H1 (cell line): Measurements from ENCODE around the gene MYH9. TPM values are rescaled to one million over a fixed set of nuclear protein-coding genes. Genes with fewer than 3 reads are reported as not detected.

Experiments used
- CTCF ChIA-PET: fragments of 300-600 bp; sonication (Branson Sonifier 250); formaldehyde crosslinking; loops from one replicate; lab custom pipeline; 2021; ENCODE audit not compliant: partially characterized antibody; lab: Charles Lee
- POLR2A ChIA-PET: fragments of 300-600 bp; sonication (Branson Sonifier 250); formaldehyde crosslinking; loops from one replicate; lab custom pipeline; 2021; ENCODE audit warnings: inconsistent platforms; ENCODE audit not compliant: partially characterized antibody; lab: Charles Lee
- DNase-seq, 2 experiments: peaks; one replicate each; pipeline versions ENCODE4 v3.0.0 to v3.0.0-alpha.2; 2010 to 2022; ENCODE audit warnings: low spot score in 2 of 2, low read depth in 1 of 2, mixed read lengths in 1 of 2
- FAIRE-seq: peaks from 2 replicates; lab custom pipeline; 2011; peaks lifted over from hg19 to GRCh38; lab: Jason Lieb, UNC
- H2AFZ ChIP-seq: 2 replicates; pipeline ENCODE4 v1.8.1; 2012; ENCODE audit warnings: low read length, inconsistent platforms
- H2AK5ac ChIP-seq: 2 replicates; pipeline ENCODE4 v1.6.1; 2013; ENCODE audit warnings: low read depth, low read length
- H2BK120ac ChIP-seq: replicated peaks from 2 replicates; pipeline ENCODE3; 2013; ENCODE audit warnings: low read depth, low read length, inconsistent platforms
- H2BK12ac ChIP-seq: 2 replicates; pipeline ENCODE4 v1.6.1; 2013; ENCODE audit warnings: low read depth, low read length
- H2BK15ac ChIP-seq: 2 replicates; pipeline ENCODE4 v1.6.1; 2013; ENCODE audit warnings: low read length
- H2BK20ac ChIP-seq: 2 replicates; pipeline ENCODE4 v1.6.1; 2013; ENCODE audit warnings: low read length
- H2BK5ac ChIP-seq: 2 replicates; pipeline ENCODE4 v1.6.1; 2013; ENCODE audit warnings: low read depth, low read length
- H3K14ac ChIP-seq: 2 replicates; pipeline ENCODE4 v1.6.1; 2013; ENCODE audit warnings: inconsistent platforms; ENCODE audit not compliant: insufficient read length
- H3K18ac ChIP-seq: 2 replicates; pipeline ENCODE4 v1.6.1; 2013; ENCODE audit warnings: low read length; ENCODE audit errors: extremely low read depth
- H3K23ac ChIP-seq: 2 replicates; pipeline ENCODE4 v1.6.1; 2013; ENCODE audit warnings: inconsistent platforms; ENCODE audit not compliant: insufficient read length
- H3K23me2 ChIP-seq: 2 replicates; pipeline ENCODE4 v1.6.1; 2013; ENCODE audit warnings: low read depth, low read length
- H3K27ac ChIP-seq: 2 replicates; pipeline ENCODE4 v1.6.1; 2011; ENCODE audit warnings: low read depth, low read length, inconsistent platforms
- H3K27me3 ChIP-seq, 4 experiments: replicated peaks in 1 of 4; 1 replicate in 1 of 4; 2 replicates in 3 of 4; pipeline versions ENCODE4 v1.6.1 to v1.8.1; 2011 to 2013; ENCODE audit warnings: low read length in 3 of 4, mild to moderate bottlenecking in 3 of 4, inconsistent platforms in 2 of 4, mixed read lengths in 2 of 4, moderate library complexity in 1 of 4; ENCODE audit not compliant: control insufficient read depth in 3 of 4, insufficient read depth in 3 of 4; ENCODE audit errors: extremely low read depth in 1 of 4
- H3K36me3 ChIP-seq, 4 experiments: 2 replicates each; pipeline versions ENCODE4 v1.6.1 to v1.8.1; 2011 to 2013; ENCODE audit warnings: mild to moderate bottlenecking in 4 of 4, low read length in 3 of 4, moderate library complexity in 2 of 4, control low read depth in 1 of 4, inconsistent platforms in 1 of 4; ENCODE audit not compliant: insufficient read depth in 4 of 4, control insufficient read depth in 2 of 4
- H3K4ac ChIP-seq: replicated peaks from 2 replicates; pipeline ENCODE3; 2013; ENCODE audit warnings: low read length, low read depth, mixed read lengths, inconsistent platforms; ENCODE audit not compliant: insufficient read length
- H3K4me1 ChIP-seq, 4 experiments: replicated peaks in 1 of 4; 1 replicate in 1 of 4; 2 replicates in 3 of 4; pipeline versions ENCODE4 v1.6.1 to v1.8.1; 2011 to 2013; ENCODE audit warnings: low read length in 3 of 4, inconsistent platforms in 2 of 4, mixed read lengths in 1 of 4; ENCODE audit not compliant: insufficient read depth in 4 of 4, control insufficient read depth in 3 of 4
- H3K4me2 ChIP-seq, 2 experiments: 2 replicates each; pipeline versions ENCODE4 v1.6.1 to v1.8.1; 2011 to 2013; ENCODE audit warnings: low read depth in 2 of 2, low read length in 2 of 2, control low read depth in 1 of 2, inconsistent platforms in 1 of 2, mild to moderate bottlenecking in 1 of 2; ENCODE audit not compliant: insufficient read depth in 1 of 2
- H3K4me3 ChIP-seq, 4 experiments: fragments of 200-600, 300-600 bp in 1 of 4; sonication (generic), shearing (Covaris generic), sonication (Bioruptor Twin) in 1 of 4; 2 replicates each; pipeline versions ENCODE4 v1.5.1 to v1.8.1; 2011 to 2016; ENCODE audit warnings: low read length in 4 of 4, low read depth in 3 of 4, control low read depth in 2 of 4, inconsistent platforms in 2 of 4, mild to moderate bottlenecking in 2 of 4, mixed read lengths in 1 of 4, moderate library complexity in 1 of 4; ENCODE audit not compliant: insufficient read depth in 2 of 4; ENCODE audit errors: extremely low read depth in 1 of 4
- H3K56ac ChIP-seq: replicated peaks from 2 replicates; pipeline ENCODE3; 2013; ENCODE audit warnings: low read depth, mild to moderate bottlenecking, mixed read lengths, low read length, inconsistent platforms; ENCODE audit not compliant: insufficient read length
- H3K79me1 ChIP-seq: 2 replicates; pipeline ENCODE4 v1.6.1; 2013; ENCODE audit warnings: low read depth, low read length, control low read depth
- H3K79me2 ChIP-seq, 2 experiments: 2 replicates each; pipeline versions ENCODE4 v1.6.1 to v1.8.1; 2012 to 2013; ENCODE audit warnings: low read length in 2 of 2, mild to moderate bottlenecking in 2 of 2, inconsistent platforms in 1 of 2; ENCODE audit not compliant: insufficient read depth in 2 of 2, control insufficient read depth in 1 of 2
- H3K9ac ChIP-seq, 4 experiments: replicated peaks in 1 of 4; 1 replicate in 1 of 4; 2 replicates in 3 of 4; pipeline versions ENCODE4 v1.6.1 to v1.8.1; 2011 to 2013; ENCODE audit warnings: low read depth in 3 of 4, low read length in 3 of 4, control low read depth in 2 of 4, mild to moderate bottlenecking in 2 of 4, moderate library complexity in 2 of 4, inconsistent platforms in 1 of 4; ENCODE audit errors: extremely low read depth in 1 of 4
- H3K9me3 ChIP-seq, 2 experiments: 2 replicates each; pipeline versions ENCODE4 v1.6.1 to v1.8.1; 2012 to 2013; ENCODE audit warnings: mild to moderate bottlenecking in 2 of 2, moderate library complexity in 2 of 2, control low read depth in 1 of 2, inconsistent platforms in 1 of 2, low read depth in 1 of 2, low read length in 1 of 2, mixed read lengths in 1 of 2; ENCODE audit not compliant: insufficient read depth in 2 of 2
- H4K20me1 ChIP-seq, 2 experiments: replicated peaks in 1 of 2; 2 replicates each; pipeline versions ENCODE3 to v1.8.1; 2011 to 2013; ENCODE audit warnings: inconsistent platforms in 2 of 2, low read length in 2 of 2, mild to moderate bottlenecking in 1 of 2; ENCODE audit not compliant: insufficient read depth in 2 of 2, control insufficient read depth in 1 of 2
- H4K5ac ChIP-seq: 2 replicates; pipeline ENCODE4 v1.6.1; 2013; ENCODE audit warnings: low read length, low read depth, mixed read lengths, inconsistent platforms; ENCODE audit not compliant: insufficient read length
- H4K8ac ChIP-seq: 2 replicates; pipeline ENCODE4 v1.8.0; 2013; ENCODE audit warnings: mild to moderate bottlenecking, moderate library complexity, low read length, inconsistent platforms; ENCODE audit not compliant: insufficient read depth; ENCODE audit errors: extremely low read depth
- H4K91ac ChIP-seq: replicated peaks from 2 replicates; pipeline ENCODE3; 2013; ENCODE audit warnings: low read length, mixed read lengths, inconsistent platforms; ENCODE audit not compliant: insufficient read length
- ASH2L ChIP-seq: fragments of 200-600, 300-600 bp; sonication (generic); IDR thresholded peaks from one replicate; pipeline ENCODE4 v1.7.1; 2017; ENCODE audit warnings: low read length
- BRCA1 ChIP-seq: IDR thresholded peaks from 2 replicates; pipeline ENCODE4 v1.6.1; 2012; ENCODE audit warnings: low read depth, low read length, improper control_type of control experiment
- CBX5 ChIP-seq: fragments of 300-800, 300-1000 bp; sonication (generic); IDR thresholded peaks from 2 replicates; pipeline ENCODE4 v1.7.1; 2016; ENCODE audit warnings: antibody characterized with exemption, low read length, low read depth
- CHD1 ChIP-seq: IDR thresholded peaks from 2 replicates; pipeline ENCODE4 v1.6.1; 2012; ENCODE audit warnings: low read depth, low read length, improper control_type of control experiment
- CTBP2 ChIP-seq: IDR thresholded peaks from 2 replicates; pipeline ENCODE4 v1.7.0; 2011; ENCODE audit warnings: borderline replicate concordance, mild to moderate bottlenecking, moderate library complexity, mixed read lengths, low read length; ENCODE audit not compliant: insufficient read depth, insufficient read length
- FOSL1 ChIP-seq: IDR thresholded peaks from 2 replicates; pipeline ENCODE4 v1.6.1; 2011; ENCODE audit warnings: mild to moderate bottlenecking, low read depth, low read length, moderate library complexity; ENCODE audit not compliant: insufficient read depth
- GTF2F1 ChIP-seq: IDR thresholded peaks from 2 replicates; pipeline ENCODE4 v1.6.1; 2012; ENCODE audit warnings: low read depth, low read length, improper control_type of control experiment, borderline replicate concordance
- HDAC2 ChIP-seq, 2 experiments: fragments of 300-600 bp in 1 of 2; sonication (generic) in 1 of 2; IDR thresholded peaks; 2 replicates each; pipeline ENCODE4 v1.6.1; 2011 to 2012; ENCODE audit warnings: low read depth in 2 of 2, low read length in 2 of 2, mild to moderate bottlenecking in 2 of 2, moderate library complexity in 2 of 2, borderline replicate concordance in 1 of 2, inconsistent platforms in 1 of 2
- JUND ChIP-seq: IDR thresholded peaks from 2 replicates; pipeline ENCODE4 v1.6.1; 2011; ENCODE audit warnings: mild to moderate bottlenecking, improper control_type of control experiment, low read length
- SAP30 ChIP-seq: fragments of 300-600 bp; sonication (generic); IDR thresholded peaks from 2 replicates; pipeline ENCODE4 v1.7.1; 2012; ENCODE audit warnings: low read length, moderate library complexity, mild to moderate bottlenecking, inconsistent platforms; ENCODE audit not compliant: insufficient read depth, insufficient replicate concordance
- SIX5 ChIP-seq: IDR thresholded peaks from 2 replicates; pipeline ENCODE4 v1.6.1; 2011; ENCODE audit warnings: mild to moderate bottlenecking, low read depth, low read length
- ZNF274 ChIP-seq: IDR thresholded peaks from 2 replicates; pipeline ENCODE4 v1.7.0; 2012; ENCODE audit warnings: low read length, borderline replicate concordance; ENCODE audit errors: extremely low read depth
- WGBS, 2 experiments: shearing (Covaris generic) in 1 of 2; methylation state at CpG; one replicate each; pipeline versions ENCODE4 v1.1.6 to v1.1.7; 2013 to 2015; ENCODE audit warnings: low lambda C conversion rate in 2 of 2, mixed read lengths in 2 of 2, inconsistent platforms in 1 of 2, low coverage in 1 of 2, missing lambda C conversion rate in 1 of 2; ENCODE audit not compliant: insufficient replicate concordance in 2 of 2, insufficient coverage in 1 of 2, insufficient read length in 1 of 2; ENCODE audit errors: extremely low coverage in 1 of 2, missing lambda C conversion rate in 1 of 2; 5-methylcytosine and 5-hydroxymethylcytosine counted together
- polyA plus RNA-seq, 7 experiments: library from polyadenylated mRNA; depleted of rRNA in 3 of 7; stranded (reverse) in 5 of 7; unstranded in 2 of 7; fragments of >200 nt in 5 of 7; fragments of 200-250 nt in 2 of 7; gene quantifications; 1 replicate in 5 of 7; 2 replicates in 1 of 7; 4 replicates in 1 of 7; pipeline versions ENCODE4 v1.2.1 to v1.2.3, GENCODE V29; 2011 to 2013; ENCODE audit warnings: missing spikeins in 2 of 7, mixed read lengths in 2 of 7
- total RNA-seq: library from RNA; stranded (reverse); fragmentation: NEBNext Ultra II Directional; extraction: Animal tissue kit (Norgen Biotek cat#: 25700); gene quantifications from 2 replicates; pipeline ENCODE4 v1.2.1, GENCODE V29; 2021
- TF ChIP-seq, protein P1 (sequence below): IDR thresholded peaks from 2 replicates; pipeline ENCODE4 v1.6.1; 2012; ENCODE audit warnings: inconsistent platforms

The MYH9 gene
- total and polyA plus RNA-seq, 2 of the 8 experiments (the other 6 are each of a cell fraction or from before 2014, with no cell fraction given) = 24.9 to 322 TPM

DNA sequence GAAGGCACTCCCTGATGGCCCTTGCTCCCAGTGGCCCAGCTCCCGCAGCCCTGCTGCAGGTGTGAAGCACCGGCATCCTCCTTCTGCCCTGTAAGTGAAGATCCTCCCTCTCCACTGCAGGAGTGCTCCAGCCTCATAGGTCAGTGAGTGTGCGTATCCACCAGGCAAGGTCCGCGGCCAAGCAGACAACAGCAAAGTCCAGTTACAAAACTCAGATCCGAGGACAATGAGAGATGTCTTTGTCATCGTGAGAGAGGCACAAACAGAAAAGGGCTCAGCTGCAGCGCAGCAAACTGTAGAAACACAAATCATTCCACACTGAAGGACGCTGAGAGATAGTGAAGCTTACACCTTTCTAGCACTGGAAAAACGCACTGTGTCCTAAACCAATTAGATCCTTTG is 46.1 kb downstream of the MYH9 start:
- no peak overlapping the region for H4K91ac ChIP-seq
- no peak overlapping the region for H3K4me3 ChIP-seq
- TF ChIP-seq SAP30 (no peak), FOSL1 (no peak), ZNF274 (no peak), CTBP2 (no peak), CHD1 (no peak), SIX5 (no peak), JUND (no peak), GTF2F1 (no peak), HDAC2 (IDR thresholded peaks at IDR 0.05; ENCODE audit: borderline replicate concordance in 1 of 2, low read depth in 2 of 2, low read length in 2 of 2) (no peak), BRCA1 (no peak), CBX5 (no peak), ASH2L (no peak)
- TF ChIP-seq, protein P1, sequence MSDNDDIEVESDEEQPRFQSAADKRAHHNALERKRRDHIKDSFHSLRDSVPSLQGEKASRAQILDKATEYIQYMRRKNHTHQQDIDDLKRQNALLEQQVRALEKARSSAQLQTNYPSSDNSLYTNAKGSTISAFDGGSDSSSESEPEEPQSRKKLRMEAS = no peak

More for the DNA sequence above, 46.1 kb downstream of the MYH9 start:
- Histone ChIP-seq H3K4me1 (peaks cover 1 to 6% (median 3%) of the 10 kb centered on the region in 4 experiments; a peak in 6 of 7 replicates), H3K79me1 (peaks cover 17% of the 10 kb centered on the region), H2AFZ (no peak overlapping the region), H3K36me3 (peaks cover 15 to 40% (median 33%) of the 10 kb centered on the region in 4 experiments), H2BK5ac (peak overlapping the region; percentile 61; the same call in 1 of the 2 replicates), H3K18ac (0 out of 2 replicates have a peak overlapping the region, but pooled peaks have one; percentile 13), H2BK20ac (no peak overlapping the region), H3K23me2 (no peaks in the 10 kb centered on the region), H3K27ac (no peak overlapping the region), H3K4me2 (no peak overlapping the region), H2BK120ac (no peak overlapping the region), H3K79me2 (peaks cover 0 to 73% of the 10 kb centered on the region in 2 experiments; a peak in 2 of 4 replicates), H2AK5ac (peak overlapping the region; percentile 33; the same call in 1 of the 2 replicates), H4K8ac (no peak overlapping the region; the same call in 1 of the 2 replicates), H3K27me3 (no peaks in the 10 kb centered on the region), H2BK15ac (no peak overlapping the region; the same call in 1 of the 2 replicates), H3K9ac (0 out of 7 replicates have a peak overlapping the region, but pooled peaks of 1 of the 4 experiments have one; percentile 14), H3K9me3 (no peaks in the 10 kb centered on the region), H3K4ac (no peak overlapping the region), H3K23ac (no peak overlapping the region), H3K14ac (no peak overlapping the region), H4K20me1 (peaks cover 10 to 30% of the 10 kb centered on the region in 2 experiments), H3K56ac (no peak overlapping the region), H4K5ac (no peak overlapping the region), H2BK12ac (no peak overlapping the region)
- CTCF ChIA-PET = interaction anchor here (1.6 to 4.0 kb wide), 3 partner anchors 7 to 129 kb away, joined by 6 to 21 read pairs (median 9); no protein-coding TSS in a partner anchor
- WGBS, 2 experiments = 90% methylated on average over 10 of the region's 10 CpGs; no CpG with 5 or more reads in 1 of the 2 experiments
- DNase-seq (no peak), FAIRE-seq (no peak)
- POLR2A ChIA-PET = interaction anchor here (1.0 to 8.4 kb wide), 4 partner anchors 9 to 46 kb away, joined by 3 to 39 read pairs (median 14); partner anchors contain the start of gene MYH9
